HG03060 (cell line): Measurements from ENCODE around the gene DLK1.

Source experiments
- ATAC-seq: cut with Tn5 transposase; IDR thresholded peaks from one replicate; pipeline ENCODE4 v1.9.1; 2021; ENCODE audit warnings: low read depth, moderate number of reproducible peaks; ENCODE audit not compliant: unreplicated experiment

Gene DLK1

DNA sequence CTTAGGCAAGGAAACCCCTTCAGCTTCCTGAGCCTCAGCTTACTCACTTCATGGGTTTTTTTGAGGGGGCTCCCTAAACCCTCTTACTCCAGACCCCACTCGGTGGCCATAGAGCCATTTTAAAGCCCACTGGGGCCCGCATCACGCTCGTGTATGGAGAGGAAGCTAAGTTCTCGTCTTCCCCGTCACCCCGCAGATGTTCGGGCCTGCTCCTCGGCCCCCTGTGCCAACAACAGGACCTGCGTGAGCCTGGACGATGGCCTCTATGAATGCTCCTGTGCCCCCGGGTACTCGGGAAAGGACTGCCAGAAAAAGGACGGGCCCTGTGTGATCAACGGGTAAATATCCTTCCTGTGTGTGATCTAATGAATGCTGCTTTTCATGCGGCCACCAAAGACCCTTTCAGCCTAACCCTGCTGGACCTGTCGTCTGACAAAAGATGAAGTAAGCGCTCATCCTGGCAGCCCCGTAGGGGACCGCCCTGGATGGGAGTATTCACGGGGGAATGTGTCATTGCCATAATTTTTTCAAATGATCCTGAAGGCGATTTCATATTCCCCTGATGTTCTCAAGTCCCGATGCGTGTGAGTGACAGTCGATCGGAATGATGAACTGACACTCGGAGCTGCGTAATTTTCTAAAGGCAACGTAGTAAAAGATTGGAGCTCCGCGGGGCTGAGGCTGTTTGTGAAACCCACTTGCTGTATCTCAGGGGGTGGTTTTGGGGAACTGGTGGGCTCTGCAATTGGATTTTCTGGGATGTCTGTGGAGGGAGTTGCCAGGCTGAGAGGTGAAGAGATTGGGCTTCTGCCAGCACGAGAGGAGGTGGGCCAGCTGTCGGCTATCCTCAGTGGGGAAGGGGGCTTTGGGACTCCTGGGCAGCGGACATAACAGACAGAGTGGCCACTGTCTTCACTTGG is 5.4 kb downstream of the DLK1 start:
- ATAC-seq, result no peak

DNA sequence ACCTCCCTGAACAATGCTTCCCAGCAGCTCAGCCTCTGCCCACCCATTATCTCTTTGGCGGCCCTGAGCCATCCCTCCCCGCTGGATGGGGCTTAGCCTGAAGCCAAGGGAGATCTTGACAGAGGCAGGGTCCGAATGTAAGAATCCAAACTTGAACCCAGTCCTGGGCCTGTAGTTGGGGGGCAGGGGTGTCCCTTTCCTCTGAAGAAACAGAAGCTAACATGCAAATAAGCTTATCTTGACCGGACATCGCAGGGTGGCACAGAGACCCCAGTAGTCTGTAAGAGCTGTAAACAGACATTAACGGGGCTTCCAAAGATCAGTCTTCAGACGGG is 6.0 kb downstream of the DLK1 start:
- ATAC-seq, result no peak

DNA sequence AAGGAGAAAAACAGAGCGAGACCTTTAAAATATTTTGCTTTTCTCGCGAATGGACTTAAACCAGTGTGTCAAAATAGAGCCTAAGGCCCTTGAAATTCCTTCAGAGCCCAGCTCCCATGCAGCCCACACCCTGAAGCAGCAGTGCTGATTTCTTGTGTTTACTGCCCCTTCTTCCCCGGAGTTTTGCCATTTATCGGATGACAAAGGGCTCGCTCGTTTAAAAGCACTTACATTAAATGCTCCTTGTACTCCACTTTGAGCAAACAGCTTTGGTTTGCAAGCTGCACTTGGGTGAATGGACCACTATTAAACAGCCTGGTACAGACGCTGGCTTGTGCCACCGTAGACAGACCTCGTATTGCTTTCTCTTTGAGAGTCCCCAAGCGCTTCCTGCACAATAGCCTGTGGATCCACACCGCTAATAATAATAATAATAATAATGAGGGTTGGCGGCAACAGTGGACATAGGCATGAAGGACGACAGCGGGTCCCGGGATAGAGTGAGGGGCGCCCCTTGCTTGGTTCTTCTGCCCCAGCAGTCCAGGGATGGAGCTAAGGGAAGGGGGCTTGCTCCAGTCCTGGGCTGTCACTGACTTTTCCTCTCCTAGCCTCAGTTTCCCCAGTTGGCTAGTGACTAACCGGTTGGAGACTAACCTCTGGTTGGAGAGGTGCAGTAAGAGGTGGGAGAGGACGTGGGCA is 6.6 kb downstream of the DLK1 start:
- ATAC-seq, result no peak

DNA sequence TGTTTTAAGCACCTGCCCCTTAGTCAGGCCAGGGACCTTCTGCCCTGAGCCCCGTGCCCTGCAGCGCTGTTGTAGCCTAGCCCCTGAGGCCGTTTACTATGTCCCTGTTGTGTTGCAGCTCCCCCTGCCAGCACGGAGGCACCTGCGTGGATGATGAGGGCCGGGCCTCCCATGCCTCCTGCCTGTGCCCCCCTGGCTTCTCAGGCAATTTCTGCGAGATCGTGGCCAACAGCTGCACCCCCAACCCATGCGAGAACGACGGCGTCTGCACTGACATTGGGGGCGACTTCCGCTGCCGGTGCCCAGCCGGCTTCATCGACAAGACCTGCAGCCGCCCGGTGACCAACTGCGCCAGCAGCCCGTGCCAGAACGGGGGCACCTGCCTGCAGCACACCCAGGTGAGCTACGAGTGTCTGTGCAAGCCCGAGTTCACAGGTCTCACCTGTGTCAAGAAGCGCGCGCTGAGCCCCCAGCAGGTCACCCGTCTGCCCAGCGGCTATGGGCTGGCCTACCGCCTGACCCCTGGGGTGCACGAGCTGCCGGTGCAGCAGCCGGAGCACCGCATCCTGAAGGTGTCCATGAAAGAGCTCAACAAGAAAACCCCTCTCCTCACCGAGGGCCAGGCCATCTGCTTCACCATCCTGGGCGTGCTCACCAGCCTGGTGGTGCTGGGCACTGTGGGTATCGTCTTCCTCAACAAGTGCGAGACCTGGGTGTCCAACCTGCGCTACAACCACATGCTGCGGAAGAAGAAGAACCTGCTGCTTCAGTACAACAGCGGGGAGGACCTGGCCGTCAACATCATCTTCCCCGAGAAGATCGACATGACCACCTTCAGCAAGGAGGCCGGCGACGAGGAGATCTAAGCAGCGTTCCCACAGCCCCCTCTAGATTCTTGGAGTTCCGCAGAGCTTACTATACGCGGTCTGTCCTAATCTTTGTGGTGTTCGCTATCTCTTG is 7.6 kb downstream of the DLK1 start:
- no peak for ATAC-seq

DNA sequence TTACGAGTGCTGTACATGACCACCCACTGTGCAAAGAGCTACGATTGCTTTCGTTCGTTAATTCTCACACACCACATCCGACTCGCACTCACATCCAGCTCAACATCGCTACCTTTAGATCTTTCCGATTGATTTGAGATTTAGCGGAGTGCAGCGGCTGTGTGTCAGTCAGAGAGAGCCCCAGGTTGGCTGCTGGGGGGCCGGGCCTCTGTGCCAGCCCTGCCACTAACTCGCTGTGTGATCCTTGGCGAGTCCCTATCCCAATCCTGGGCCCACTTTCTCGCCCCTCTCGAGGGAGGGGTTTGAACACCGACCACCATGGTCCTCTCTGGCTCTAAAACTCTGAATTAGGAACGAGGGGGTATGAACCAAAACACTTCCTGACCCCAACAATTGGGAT is 8.6 kb downstream of the DLK1 start:
- ATAC-seq, result no peak

DNA sequence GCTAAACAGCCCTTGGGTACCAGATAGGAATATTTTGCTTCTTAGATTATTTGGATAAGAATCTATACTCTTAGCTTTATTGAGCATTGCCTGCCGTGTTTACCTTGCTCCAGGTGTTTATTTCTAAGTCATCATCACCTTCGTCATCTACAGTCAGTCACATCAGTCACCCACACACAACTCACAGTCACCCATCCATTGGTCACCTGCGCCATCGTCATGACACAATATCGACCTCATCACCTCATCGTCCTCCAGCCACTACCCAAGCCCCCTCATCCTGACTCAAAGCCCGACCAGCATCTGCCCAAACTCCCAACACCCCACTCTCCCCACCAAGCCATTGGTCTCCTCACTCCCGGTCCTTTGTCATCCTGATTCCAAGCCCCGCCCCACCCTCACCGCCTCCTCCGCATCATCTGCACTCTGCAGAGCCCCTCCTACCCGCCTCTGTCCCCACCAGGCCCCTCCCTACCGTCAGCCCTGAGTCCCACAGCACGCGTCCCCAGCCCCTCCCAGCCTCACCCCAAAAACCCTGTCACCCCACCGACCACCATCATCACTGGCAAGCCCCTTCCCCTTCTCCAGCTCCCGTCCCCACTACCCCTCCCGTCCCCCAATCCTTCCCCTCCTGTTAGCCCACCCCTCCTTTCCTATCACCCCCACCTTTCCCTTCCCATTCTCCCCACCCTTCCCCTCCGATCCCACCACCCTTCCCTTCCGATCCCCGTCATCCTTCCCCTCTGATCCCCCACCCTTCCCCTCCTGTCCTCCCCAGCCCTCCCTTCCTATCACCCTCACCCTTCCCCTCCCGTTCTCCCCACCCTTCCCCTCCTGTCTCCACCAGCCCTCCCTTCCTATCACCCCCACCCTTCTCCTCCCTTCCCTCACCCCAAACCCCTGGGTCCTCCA is 9.8 kb downstream of the DLK1 start:
- no peak for ATAC-seq

DNA sequence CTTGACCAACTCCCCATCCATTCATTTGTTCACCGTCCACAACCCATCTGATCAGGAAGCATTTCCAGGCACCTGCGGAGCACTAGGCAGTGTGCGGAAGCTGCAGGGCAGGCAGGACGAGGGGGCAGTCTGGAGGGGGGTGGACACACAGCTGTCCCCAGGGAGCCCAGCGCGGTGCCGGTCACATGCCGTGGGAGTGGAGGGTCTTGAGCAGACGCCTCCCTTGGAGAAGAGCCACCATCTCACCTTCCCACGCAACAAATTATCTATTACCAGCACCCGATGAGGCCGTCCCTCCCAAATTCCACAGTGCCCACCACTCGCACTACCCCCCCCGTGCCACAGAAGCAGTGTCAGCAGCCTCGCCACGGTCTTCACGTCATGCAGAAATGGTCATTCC is 10.8 kb downstream of the DLK1 start:
- no peak for ATAC-seq

DNA sequence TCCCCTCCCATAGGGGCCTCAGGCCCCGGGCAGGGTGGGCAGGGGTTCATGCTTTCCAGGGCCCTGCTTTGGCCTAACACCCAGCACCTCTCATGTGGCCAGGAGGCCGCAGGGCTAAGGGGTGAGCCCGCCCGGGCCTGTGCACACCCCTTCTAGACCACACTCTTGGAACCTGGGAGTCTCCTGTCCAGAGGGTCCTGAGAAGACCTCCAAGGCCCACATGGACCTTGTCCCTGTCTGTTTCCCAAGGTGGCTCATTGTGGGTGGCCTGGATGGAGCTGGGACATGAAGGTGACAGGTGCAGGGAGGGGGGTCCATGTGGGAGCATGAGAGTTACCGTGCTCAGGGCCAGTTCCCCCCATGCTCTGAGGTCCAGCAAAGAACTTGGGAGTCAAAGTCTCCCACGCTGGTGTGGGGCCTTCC is 11.6 kb downstream of the DLK1 start:
- ATAC-seq, result no peak

DNA sequence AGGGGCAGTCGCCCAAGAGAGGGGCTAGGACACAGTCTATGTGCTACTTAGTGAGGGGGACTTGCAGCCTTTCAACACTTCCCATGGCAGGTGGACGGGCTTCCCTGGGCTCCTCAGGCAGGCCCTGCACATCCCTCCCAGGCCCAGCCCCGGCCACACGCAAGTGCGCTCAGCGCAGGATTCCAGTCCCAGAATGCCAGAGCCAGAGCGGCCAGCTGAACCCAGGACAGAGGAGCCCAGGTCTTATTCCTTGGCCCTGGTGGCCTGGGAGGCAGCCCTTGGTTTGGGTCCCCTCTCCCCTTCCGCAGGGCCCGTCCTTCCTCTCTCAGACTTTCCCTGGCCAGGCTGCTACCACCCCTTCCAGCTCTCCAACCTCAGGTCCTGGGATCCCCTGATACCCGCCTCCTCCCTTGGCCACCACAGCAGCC is 12.0 kb downstream of the DLK1 start:
- no peak for ATAC-seq

DNA sequence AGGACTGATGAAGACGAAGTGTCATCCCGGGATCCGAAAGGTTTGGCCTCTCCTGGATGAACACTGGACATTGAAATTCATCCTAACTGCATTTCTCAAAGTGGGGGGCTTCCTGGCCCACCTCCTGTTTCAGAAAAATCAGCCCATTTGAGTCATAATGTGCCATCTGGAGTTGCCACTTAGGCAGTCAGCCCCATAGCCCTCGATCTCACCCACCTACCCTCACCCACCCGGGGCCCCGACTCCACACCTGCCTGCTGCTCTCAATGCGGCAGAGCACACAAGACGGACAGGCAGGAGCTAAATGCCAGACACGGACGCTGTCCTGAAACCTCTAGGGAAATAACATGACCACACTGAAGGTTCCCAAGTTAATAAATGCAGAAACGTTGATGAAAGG is 12.6 kb downstream of the DLK1 start:
- ATAC-seq, result no peak

DNA sequence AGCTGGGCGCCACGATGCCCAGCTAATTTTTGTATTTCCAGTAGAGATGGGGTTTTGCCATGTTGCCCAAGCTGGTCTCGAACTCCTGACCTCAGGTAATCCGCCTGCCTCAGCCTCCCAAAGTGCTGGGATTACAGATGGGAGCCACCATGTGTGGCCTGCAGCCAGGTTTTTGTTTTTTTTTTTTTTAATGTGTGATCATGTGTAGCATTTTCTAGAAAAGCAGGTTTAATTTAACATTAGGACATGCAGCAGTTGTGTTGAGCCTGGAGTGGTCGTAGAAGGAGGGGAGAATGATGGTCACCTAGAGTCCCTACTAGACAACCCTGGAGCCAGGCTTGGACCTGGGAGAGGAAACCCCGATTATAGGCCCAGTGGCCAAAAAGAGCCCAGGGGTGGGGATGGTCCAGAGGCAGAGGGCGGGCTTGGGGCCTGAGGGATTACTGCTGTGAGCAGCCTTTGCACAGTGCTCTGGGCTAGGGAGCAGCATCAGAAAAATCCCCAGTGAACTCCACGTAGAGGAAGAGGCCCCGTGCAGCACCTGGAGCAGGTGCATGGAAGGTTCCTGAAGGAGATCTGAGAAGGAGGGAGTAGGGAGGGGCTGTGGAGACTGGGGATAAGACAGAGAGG is 13.6 kb downstream of the DLK1 start:
- ATAC-seq, result no peak

DNA sequence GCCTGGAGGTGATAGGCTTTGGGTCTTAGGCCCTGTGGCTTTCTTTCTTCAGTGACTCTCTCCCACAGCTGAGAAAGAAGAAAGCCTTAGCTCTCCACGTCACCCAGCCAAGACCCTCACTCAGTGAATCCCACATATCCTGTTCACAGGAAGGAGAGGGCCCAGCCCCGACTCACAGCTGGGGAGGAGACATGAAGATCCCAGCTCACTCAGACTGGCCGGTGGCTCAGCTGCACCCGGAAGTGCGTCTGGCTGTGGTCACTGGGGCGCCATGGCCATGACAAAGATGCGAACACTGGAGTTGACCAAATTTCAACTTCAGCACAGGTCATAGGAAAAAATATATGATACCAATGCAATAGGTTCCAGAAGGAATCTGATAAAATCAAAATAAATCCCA is 14.2 kb downstream of the DLK1 start:
- no peak for ATAC-seq

DNA sequence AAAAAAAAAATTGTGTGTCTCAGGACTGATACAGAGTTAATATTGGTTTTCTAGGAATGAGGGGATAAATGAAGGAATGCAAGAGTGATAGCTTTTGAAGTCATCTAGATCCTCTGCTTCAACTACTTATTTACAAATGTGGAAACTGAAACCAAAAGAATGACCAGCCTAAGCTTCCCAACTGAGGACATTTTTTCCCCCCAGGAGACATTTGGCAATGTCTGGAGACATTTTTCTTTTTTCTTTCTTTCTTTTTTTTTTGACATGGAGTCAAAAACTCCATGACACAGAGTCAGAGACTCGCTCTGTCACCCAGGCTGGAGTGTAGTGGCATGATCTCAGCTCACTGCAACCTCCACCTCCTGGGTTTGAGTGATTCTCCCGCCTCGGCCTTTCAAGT is 15.3 kb downstream of the DLK1 start:
- ATAC-seq, result no peak

DNA sequence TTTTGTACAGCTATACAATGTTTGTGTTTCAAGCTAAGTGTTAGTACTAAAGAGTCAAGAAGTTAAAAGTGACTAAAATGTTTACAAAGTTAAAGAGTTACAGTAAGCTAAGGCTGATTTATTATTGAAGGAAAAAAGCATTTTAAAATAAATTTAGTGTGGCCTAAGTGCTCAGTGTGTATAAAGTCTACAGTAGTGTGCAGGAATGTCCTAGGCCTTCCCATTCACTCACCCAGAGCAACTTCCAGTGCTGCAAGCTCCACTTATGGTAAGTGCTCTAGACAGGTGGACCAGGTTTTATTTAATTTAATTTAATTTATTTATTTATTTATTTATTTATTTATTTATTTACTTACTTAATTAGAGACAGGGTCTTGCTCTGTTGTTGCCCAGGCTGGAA is 19.6 kb downstream of the DLK1 start:
- no peak for ATAC-seq

DNA sequence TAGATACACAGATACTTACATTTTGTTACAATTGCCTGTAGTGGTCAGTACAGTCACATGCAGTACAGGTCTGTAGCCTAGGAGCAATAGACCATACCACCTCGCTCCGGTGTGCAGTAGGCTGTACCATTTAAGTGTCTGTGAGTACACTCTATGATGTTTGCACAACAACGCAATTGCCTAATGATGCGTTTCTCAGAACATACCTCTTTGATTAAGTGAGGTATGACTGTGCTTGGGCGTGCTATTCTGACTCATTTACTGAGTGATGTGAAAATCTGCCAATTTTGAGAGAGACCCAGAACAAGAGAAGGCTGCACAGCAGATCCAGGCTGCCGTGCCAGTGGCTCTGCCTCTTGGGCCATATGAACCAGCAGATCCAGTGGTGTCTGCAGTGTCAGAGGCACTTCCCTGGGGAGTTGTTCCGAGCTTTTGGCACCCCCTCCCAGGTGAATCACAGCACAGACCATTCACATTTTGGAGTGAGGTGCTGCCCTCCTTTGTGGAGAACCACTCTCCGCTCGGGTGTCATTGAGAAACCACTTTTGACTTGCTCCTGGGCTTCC is 20.4 kb downstream of the DLK1 start:
- ATAC-seq, result no peak

DNA sequence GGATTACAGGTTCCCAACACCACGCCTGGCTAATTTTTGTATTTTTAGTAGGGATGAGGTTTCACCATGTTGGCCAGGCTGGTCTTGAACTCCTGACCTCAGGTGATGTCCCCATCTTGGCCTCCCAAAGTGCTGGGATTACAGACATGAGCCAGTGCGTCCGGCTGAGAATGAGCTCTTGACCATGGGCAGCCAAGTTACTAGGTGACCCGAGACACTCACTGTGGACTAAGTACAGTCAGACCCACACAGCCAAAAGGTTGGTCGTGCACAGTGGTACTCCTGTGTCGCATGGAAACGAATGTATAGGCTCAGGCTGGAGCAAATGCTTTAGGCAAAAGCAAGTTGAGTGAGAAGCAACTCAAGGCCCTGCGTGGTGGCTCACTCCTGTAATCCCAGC is 21.0 kb downstream of the DLK1 start:
- no peak for ATAC-seq

DNA sequence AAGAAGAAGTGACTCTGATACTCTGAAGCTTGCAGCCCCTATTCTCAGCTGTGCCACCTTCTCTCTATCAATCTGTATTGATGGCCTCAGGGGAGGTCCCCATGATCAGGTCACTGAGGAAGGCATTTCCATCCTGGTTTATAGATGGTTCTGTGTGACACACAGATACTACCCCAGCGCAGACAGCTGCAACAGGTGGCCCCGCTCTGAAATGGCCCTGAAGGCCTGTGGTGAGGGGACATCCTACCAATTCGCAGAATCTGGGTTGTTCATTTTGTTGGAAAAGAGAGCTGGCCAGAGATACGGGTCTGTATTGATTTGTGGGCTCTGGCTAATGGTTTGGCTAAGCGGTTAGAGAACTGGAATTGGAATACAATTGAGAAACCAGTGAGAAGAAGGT is 21.7 kb downstream of the DLK1 start:
- ATAC-seq, result no peak

DNA sequence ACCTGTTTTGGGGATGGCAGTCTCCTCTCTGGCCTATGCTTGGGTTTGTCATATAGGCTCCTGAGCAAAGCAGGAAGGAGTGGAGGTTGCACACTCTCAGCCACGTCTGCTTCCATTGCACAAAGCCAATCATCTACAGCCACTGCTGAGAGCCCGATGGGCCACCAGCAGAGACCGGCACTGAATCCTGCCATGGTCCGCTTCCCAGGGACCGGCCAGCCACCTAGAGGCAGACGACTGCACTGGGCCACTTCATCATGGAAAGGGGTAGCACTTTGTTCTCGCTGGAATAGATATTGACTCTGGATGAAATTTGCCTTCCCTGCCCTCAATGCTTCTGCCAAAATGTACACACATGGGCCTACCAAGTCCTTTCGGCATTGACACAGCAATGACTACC is 22.3 kb downstream of the DLK1 start:
- no peak for ATAC-seq

DNA sequence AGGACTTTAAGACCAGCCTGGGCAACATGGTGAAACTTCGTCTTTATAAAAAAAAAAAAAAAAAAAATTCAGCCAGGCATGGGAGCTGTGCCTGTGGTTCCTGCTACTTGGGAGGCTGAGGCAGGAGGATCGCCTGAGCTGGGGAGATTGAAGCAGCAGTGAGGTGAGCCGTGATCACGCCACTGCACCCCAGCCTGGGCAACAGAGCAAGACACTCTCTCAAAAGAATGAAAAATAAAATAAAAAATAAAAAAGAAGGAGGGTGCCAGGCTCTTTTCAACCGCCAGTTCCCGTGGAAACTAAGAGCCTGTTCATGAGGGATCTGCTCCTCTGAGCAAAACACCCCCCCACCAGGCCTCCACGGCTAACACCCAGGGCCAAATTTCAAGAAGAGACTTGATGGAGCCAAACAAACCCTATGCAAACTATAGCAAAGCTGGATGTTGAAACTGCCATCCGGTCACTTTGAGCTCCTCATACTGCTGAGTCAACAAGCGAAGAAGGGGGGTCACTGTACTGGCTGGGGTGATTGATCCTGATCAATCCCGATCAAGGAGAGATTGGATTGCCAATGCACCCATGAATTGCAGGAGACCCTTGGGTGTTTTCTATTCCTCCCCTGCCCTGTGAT is 23.4 kb downstream of the DLK1 start:
- no peak for ATAC-seq
